ENCODE data around the gene JDP2.

Gene JDP2

GRCh38 chr14:75434138-75434889 is 6.5 kb downstream of the JDP2 start:
- intact Hi-C loops (cut with DNase I): no loop called here
- DNase-seq: no peak

GRCh38 chr14:75434890-75435248 is 7.0 kb downstream of the JDP2 start:
- peak in 1 of 10 donors; percentile 47 for DNase-seq
- intact Hi-C loops (cut with DNase I): no loop called here

GRCh38 chr14:75435473-75435872 is 7.7 kb downstream of the JDP2 start:
- DNase-seq: no peak
- intact Hi-C loops (cut with DNase I): no loop called here

- DNase-seq: peak in 1 of 10 donors; percentile 57
Observed at GRCh38 chr14:75437201-75438143, 9.7 kb downstream of the JDP2 start.

GRCh38 chr14:75438486-75439080 is 10.8 kb downstream of the JDP2 start:
- DNase-seq: peak in 2 of 10 donors; percentile 71 to 82
- intact Hi-C loops (cut with DNase I): no loop called here

More at GRCh38 chr14:75437201-75438143, 9.7 kb downstream of the JDP2 start:
- intact Hi-C loops (cut with DNase I): no loop called here

GRCh38 chr14:75439989-75440388 is 12.2 kb downstream of the JDP2 start:
- intact Hi-C loops (cut with DNase I): no loop called here
- peak in 8 of 10 donors; percentile 52 to 93 (median 71) for DNase-seq

- peak in 2 of 10 donors; percentile 70 to 86 for DNase-seq
Observed at GRCh38 chr14:75440733-75441477, 13.1 kb downstream of the JDP2 start.

GRCh38 chr14:75441728-75442127 is 13.9 kb downstream of the JDP2 start:
- intact Hi-C loops (cut with DNase I): no loop called here
- DNase-seq: peak in 1 of 10 donors; percentile 1

More at GRCh38 chr14:75440733-75441477, 13.1 kb downstream of the JDP2 start:
- intact Hi-C loops (cut with DNase I): no loop called here

GRCh38 chr14:75442166-75442565 is 14.3 kb downstream of the JDP2 start:
- no peak for DNase-seq
- intact Hi-C loops (cut with DNase I): no loop called here

- intact Hi-C loops (cut with DNase I): no loop called here
- no peak for DNase-seq
Observed at GRCh38 chr14:75442642-75443041, 14.8 kb downstream of the JDP2 start.

- intact Hi-C loops (cut with DNase I): no loop called here
- DNase-seq: peak in 1 of 10 donors; percentile 2
Observed at GRCh38 chr14:75443203-75443969, 15.6 kb downstream of the JDP2 start.

- intact Hi-C loops (cut with DNase I): no loop called here
- no peak for DNase-seq
Observed at GRCh38 chr14:75445236-75445635, 17.4 kb downstream of the JDP2 start.

- intact Hi-C loops (cut with DNase I): no loop called here
- no peak for DNase-seq
Observed at GRCh38 chr14:75445963-75446362, 18.1 kb downstream of the JDP2 start.

GRCh38 chr14:75446447-75446846 is 18.6 kb downstream of the JDP2 start:
- DNase-seq: no peak
- intact Hi-C loops (cut with DNase I): no loop called here

- DNase-seq: no peak
- intact Hi-C loops (cut with DNase I): no loop called here
Observed at GRCh38 chr14:75448209-75448608, 20.4 kb downstream of the JDP2 start.

GRCh38 chr14:75449036-75449435 is 21.2 kb downstream of the JDP2 start:
- intact Hi-C loops (cut with DNase I): no loop called here
- no peak for DNase-seq

- no peak for DNase-seq
Observed at GRCh38 chr14:75449696-75450095, 21.9 kb downstream of the JDP2 start.

GRCh38 chr14:75450381-75451276 is 22.8 kb downstream of the JDP2 start:
- intact Hi-C loops (cut with DNase I): no loop called here
- DNase-seq: peak in 3 of 10 donors; percentile 34 to 79 (median 78)

More at GRCh38 chr14:75449696-75450095, 21.9 kb downstream of the JDP2 start:
- intact Hi-C loops (cut with DNase I): no loop called here
